Naive B cell (primary cell): ENCODE measurements around the gene IQGAP2. TPM values are rescaled to one million over a fixed set of nuclear protein-coding genes. Genes with fewer than 3 reads are reported as not detected.
A peak's percentile ranks its signal among the peaks of the same experiment; 100 is the strongest.

Source experiments
- ATAC-seq, 2 donors: fragments of 150-1000 bp; cut with Tn5 transposase; 2 replicates each; pipeline ENCODE4 v1.10.0; 2021; ENCODE audit warnings: low read depth in 2 of 2, mild to moderate bottlenecking in 2 of 2, moderate library complexity in 2 of 2
- DNase-seq: peaks from one replicate; pipeline ENCODE4 v3.0.0; 2022
- H3K27ac Mint-ChIP-seq, 6 donors: one replicate each; pipeline ENCODE4 v1.8.0; 2020 to 2022; ENCODE audit warnings: mild to moderate bottlenecking in 6 of 6, mixed read lengths in 6 of 6, moderate library complexity in 5 of 6, inconsistent platforms in 2 of 6
- H3K27me3 Mint-ChIP-seq, 3 donors: one replicate each; pipeline ENCODE4 v1.8.0; 2021 to 2022; ENCODE audit warnings: mixed read lengths in 3 of 3, mild to moderate bottlenecking in 1 of 3
- H3K36me3 Mint-ChIP-seq, 2 donors: one replicate each; pipeline ENCODE4 v1.8.0; 2020 to 2022; ENCODE audit warnings: mixed read lengths in 2 of 2, inconsistent platforms in 1 of 2, mild to moderate bottlenecking in 1 of 2
- H3K4me1 Mint-ChIP-seq, 3 donors: one replicate each; pipeline ENCODE4 v1.8.0; 2020 to 2022; ENCODE audit warnings: mixed read lengths in 3 of 3, inconsistent platforms in 1 of 3, mild to moderate bottlenecking in 1 of 3, moderate library complexity in 1 of 3
- H3K4me3 Mint-ChIP-seq, 8 donors: one replicate each; pipeline ENCODE4 v1.8.0; 2020 to 2022; ENCODE audit warnings: mild to moderate bottlenecking in 8 of 8, mixed read lengths in 8 of 8, moderate library complexity in 8 of 8, inconsistent platforms in 2 of 8
- H3K9me3 Mint-ChIP-seq, 7 donors: one replicate each; pipeline ENCODE4 v1.8.0; 2020 to 2022; ENCODE audit warnings: mixed read lengths in 7 of 7, mild to moderate bottlenecking in 5 of 7, inconsistent platforms in 2 of 7, moderate library complexity in 1 of 7
- polyA plus RNA-seq, 6 donors: library from polyadenylated mRNA; unstranded; fragments of 300-500 nt; fragmentation: Illumina TruSeq; gene quantifications; one replicate each; pipeline ENCODE4 v1.2.3, GENCODE V29; 2021; ENCODE audit warnings: low read depth in 6 of 6

IQGAP2 gene
- polyA plus RNA-seq, 6 donors from 2014 or later = 2.7 to 9.8 (median 6.2) TPM

- H3K27me3 Mint-ChIP-seq = no peaks in the 10 kb centered on the region
- no peak for DNase-seq
Observed at GRCh38 chr5:76604838-76605237, 201.8 kb downstream of the IQGAP2 start.

GRCh38 chr5:76606701-76607100 lies 203.6 kb downstream of the IQGAP2 start:
- H3K4me1 Mint-ChIP-seq = peaks cover 6 to 36% (median 11%) of the 10 kb centered on the region in 3 donors
- H3K4me3 Mint-ChIP-seq = peak overlapping the region in 1 of 8 donors; percentile 86

More at GRCh38 chr5:76604838-76605237, 201.8 kb downstream of the IQGAP2 start:
- H3K36me3 Mint-ChIP-seq = no peaks in the 10 kb centered on the region
- H3K27ac Mint-ChIP-seq = no peak overlapping the region
- no peak for ATAC-seq
- H3K4me3 Mint-ChIP-seq = no peak overlapping the region
- no peaks in the 10 kb centered on the region for H3K9me3 Mint-ChIP-seq
- peaks cover 6 to 36% (median 11%) of the 10 kb centered on the region in 3 donors for H3K4me1 Mint-ChIP-seq

GRCh38 chr5:76607353-76607871 lies 204.3 kb downstream of the IQGAP2 start:
- Mint-ChIP-seq H3K9me3 (no peaks in the 10 kb centered on the region), H3K4me3 (peak overlapping the region in 3 of 8 donors; percentile 25 to 86 (median 42)), H3K27ac (peak overlapping the region in 4 of 6 donors; percentile 27 to 94 (median 54)), H3K4me1 (peaks cover 6 to 31% (median 11%) of the 10 kb centered on the region in 3 donors), H3K36me3 (no peaks in the 10 kb centered on the region), H3K27me3 (no peaks in the 10 kb centered on the region)
- ATAC-seq (peak; percentile 20 to 29), DNase-seq (no peak)

More at GRCh38 chr5:76606701-76607100, 203.6 kb downstream of the IQGAP2 start:
- Mint-ChIP-seq H3K27ac (peak overlapping the region in 3 of 6 donors; percentile 10 to 94 (median 36)), H3K27me3 (no peaks in the 10 kb centered on the region), H3K36me3 (no peaks in the 10 kb centered on the region), H3K9me3 (no peaks in the 10 kb centered on the region)
- DNase-seq = no peak
- ATAC-seq = no peak

GRCh38 chr5:76608833-76609232 lies 205.7 kb downstream of the IQGAP2 start:
- no peaks in the 10 kb centered on the region for H3K27me3 Mint-ChIP-seq
- no peaks in the 10 kb centered on the region for H3K36me3 Mint-ChIP-seq
- peaks cover 6 to 28% (median 11%) of the 10 kb centered on the region in 3 donors for H3K4me1 Mint-ChIP-seq
- H3K27ac Mint-ChIP-seq = peak overlapping the region in 4 of 6 donors; percentile 47 to 91 (median 80)
- DNase-seq = peak; percentile 25
- peak; percentile 85 to 87 for ATAC-seq
- H3K4me3 Mint-ChIP-seq = no peak overlapping the region
- H3K9me3 Mint-ChIP-seq = no peaks in the 10 kb centered on the region

- ATAC-seq (no peak), DNase-seq (no peak)
- no peaks in the 10 kb centered on the region for H3K36me3 Mint-ChIP-seq
- no peak overlapping the region for H3K27ac Mint-ChIP-seq
- peaks cover 6 to 28% (median 11%) of the 10 kb centered on the region in 3 donors for H3K4me1 Mint-ChIP-seq
- no peaks in the 10 kb centered on the region for H3K27me3 Mint-ChIP-seq
- no peak overlapping the region for H3K4me3 Mint-ChIP-seq
- no peaks in the 10 kb centered on the region for H3K9me3 Mint-ChIP-seq
Observed at GRCh38 chr5:76610196-76610595, 207.1 kb downstream of the IQGAP2 start.

- H3K27me3 Mint-ChIP-seq = no peaks in the 10 kb centered on the region
- peaks cover 0 to 8% of the 10 kb centered on the region in 2 donors for H3K36me3 Mint-ChIP-seq
- peaks cover 0 to 13% (median 7%) of the 10 kb centered on the region in 3 donors for H3K4me1 Mint-ChIP-seq
- H3K4me3 Mint-ChIP-seq = no peak overlapping the region
- ATAC-seq (no peak), DNase-seq (no peak)
- no peaks in the 10 kb centered on the region for H3K9me3 Mint-ChIP-seq
- H3K27ac Mint-ChIP-seq = no peak overlapping the region
Observed at GRCh38 chr5:76612942-76613341, 209.9 kb downstream of the IQGAP2 start.

GRCh38 chr5:76615759-76616158 lies 212.7 kb downstream of the IQGAP2 start:
- Mint-ChIP-seq H3K27me3 (no peaks in the 10 kb centered on the region), H3K4me3 (no peak overlapping the region), H3K9me3 (no peaks in the 10 kb centered on the region), H3K36me3 (peaks cover 0 to 13% of the 10 kb centered on the region in 2 donors), H3K4me1 (no peaks in the 10 kb centered on the region), H3K27ac (no peak overlapping the region)
- DNase-seq = no peak
- ATAC-seq = no peak

GRCh38 chr5:76616206-76616605 lies 213.1 kb downstream of the IQGAP2 start:
- H3K36me3 Mint-ChIP-seq = peaks cover 0 to 13% of the 10 kb centered on the region in 2 donors
- no peaks in the 10 kb centered on the region for H3K9me3 Mint-ChIP-seq
- DNase-seq = no peak
- ATAC-seq = no peak
- no peaks in the 10 kb centered on the region for H3K27me3 Mint-ChIP-seq
- H3K4me1 Mint-ChIP-seq = no peaks in the 10 kb centered on the region
- H3K4me3 Mint-ChIP-seq = no peak overlapping the region
- peak overlapping the region in 1 of 6 donors; percentile 10 for H3K27ac Mint-ChIP-seq

- Mint-ChIP-seq H3K36me3 (peaks cover 0 to 13% of the 10 kb centered on the region in 2 donors), H3K27ac (no peak overlapping the region), H3K4me3 (no peak overlapping the region)
Observed at GRCh38 chr5:76617229-76617628, 214.1 kb downstream of the IQGAP2 start.

GRCh38 chr5:76617675-76618074 lies 214.6 kb downstream of the IQGAP2 start:
- no peaks in the 10 kb centered on the region for H3K9me3 Mint-ChIP-seq
- no peak overlapping the region for H3K4me3 Mint-ChIP-seq
- no peak overlapping the region for H3K27ac Mint-ChIP-seq
- no peak for ATAC-seq
- peaks cover 0 to 13% of the 10 kb centered on the region in 2 donors for H3K36me3 Mint-ChIP-seq
- no peak for DNase-seq
- no peaks in the 10 kb centered on the region for H3K27me3 Mint-ChIP-seq
- no peaks in the 10 kb centered on the region for H3K4me1 Mint-ChIP-seq

More at GRCh38 chr5:76617229-76617628, 214.1 kb downstream of the IQGAP2 start:
- DNase-seq (no peak), ATAC-seq (no peak)
- Mint-ChIP-seq H3K9me3 (no peaks in the 10 kb centered on the region), H3K27me3 (no peaks in the 10 kb centered on the region), H3K4me1 (no peaks in the 10 kb centered on the region)

- Mint-ChIP-seq H3K27ac (no peak overlapping the region), H3K4me1 (peaks cover 0 to 5% (median 2%) of the 10 kb centered on the region in 3 donors), H3K9me3 (no peaks in the 10 kb centered on the region), H3K36me3 (peaks cover 0 to 13% of the 10 kb centered on the region in 2 donors), H3K4me3 (no peak overlapping the region), H3K27me3 (no peaks in the 10 kb centered on the region)
- DNase-seq = no peak
- ATAC-seq = no peak
Observed at GRCh38 chr5:76620166-76620565, 217.1 kb downstream of the IQGAP2 start.

GRCh38 chr5:76622076-76622475 lies 219.0 kb downstream of the IQGAP2 start:
- Mint-ChIP-seq H3K27ac (no peak overlapping the region), H3K4me1 (peaks cover 5 to 14% (median 12%) of the 10 kb centered on the region in 3 donors), H3K36me3 (peaks cover 0 to 5% of the 10 kb centered on the region in 2 donors), H3K9me3 (no peaks in the 10 kb centered on the region), H3K4me3 (no peak overlapping the region), H3K27me3 (peaks cover 0 to 6% (median 0%) of the 10 kb centered on the region in 3 donors)
- ATAC-seq = no peak
- DNase-seq = no peak

- Mint-ChIP-seq H3K4me3 (no peak within 1 kb of the TSS), H3K9me3 (no peaks in the 10 kb centered on the region), H3K27me3 (peaks cover 0 to 6% (median 0%) of the 10 kb centered on the region in 3 donors), H3K4me1 (peaks cover 5 to 14% (median 12%) of the 10 kb centered on the region in 3 donors), H3K27ac (peak within 1 kb of the TSS in 1 of 6 donors; percentile 56), H3K36me3 (peaks cover 0 to 5% of the 10 kb centered on the region in 2 donors)
- DNase-seq = no peak
- no peak for ATAC-seq
Observed at GRCh38 chr5:76622973-76623596, 220.0 kb downstream of the IQGAP2 start, which contains the start of gene F2RL2. TSS of gene F2RL2 (minus strand) at chr5:76623403. CDS start at chr5:76623230, 173 bp downstream.
